Activated B cell treated with CpG ODN at 0.5 μM for 24 hours (primary cell): ENCODE measurements around the gene PCSK5. TPM values are rescaled to one million over a fixed set of nuclear protein-coding genes. Genes with fewer than 3 reads are reported as not detected.

Experiments used
- ATAC-seq: fragments of 200-7000 bp; cut with Tn5 transposase; one replicate; pipeline ENCODE4 v1.10.0; 2021; ENCODE audit warnings: low read depth, mild to moderate bottlenecking, moderate library complexity
- CTCF ChIA-PET: fragments of 350-600 bp; sonication (Branson Sonifier 250); formaldehyde crosslinking; loops from one replicate; lab custom pipeline; 2021; ENCODE audit warnings: antibody characterized with exemption; lab: Charles Lee
- POLR2A ChIA-PET: fragments of 350-600 bp; sonication (Branson Sonifier 250); formaldehyde crosslinking; loops from one replicate; lab custom pipeline; 2021; ENCODE audit warnings: antibody characterized with exemption; lab: Charles Lee
- DNase-seq: peaks from one replicate; pipeline ENCODE4 v3.0.0; 2022
- H3K27ac Mint-ChIP-seq: one replicate; pipeline ENCODE4 v1.8.0; 2020; ENCODE audit warnings: mixed read lengths
- H3K27me3 Mint-ChIP-seq: one replicate; pipeline ENCODE4 v1.8.0; 2021; ENCODE audit warnings: mixed read lengths
- H3K36me3 Mint-ChIP-seq: one replicate; pipeline ENCODE4 v1.8.0; 2021; ENCODE audit warnings: low read depth, mixed read lengths
- H3K4me1 Mint-ChIP-seq: one replicate; pipeline ENCODE4 v1.8.0; 2021; ENCODE audit warnings: mixed read lengths
- H3K4me3 Mint-ChIP-seq: one replicate; pipeline ENCODE4 v1.8.0; 2020; ENCODE audit warnings: mild to moderate bottlenecking, mixed read lengths
- H3K9me3 Mint-ChIP-seq: one replicate; pipeline ENCODE4 v1.8.0; 2020; ENCODE audit warnings: mixed read lengths
- CTCF ChIP-seq: fragments of 200-600 bp; IDR thresholded peaks from one replicate; pipeline ENCODE4 v1.8.0; 2022; ENCODE audit warnings: antibody characterized with exemption, mild to moderate bottlenecking
- intact Hi-C: fragments of 100-400 bp; cut with micrococcal nuclease; formaldehyde crosslinking; loops from one replicate; pipeline ENCODE4 v1.15.1; 2024
- total RNA-seq: library from RNA; stranded (reverse); gene quantifications from 2 replicates; pipeline ENCODE4 v1.2.3, GENCODE V29; 2022

The PCSK5 gene
- total RNA-seq, 1 donor from 2014 or later: not detected

- TF ChIP-seq CTCF: no peak
- intact Hi-C loops: no loop called here
- CTCF ChIA-PET: no interaction called here
- no peak overlapping the region for H3K27ac Mint-ChIP-seq
- H3K4me1 Mint-ChIP-seq: no peaks in the 10 kb centered on the region
- H3K9me3 Mint-ChIP-seq: no peaks in the 10 kb centered on the region
- POLR2A ChIA-PET: no interaction called here
- ATAC-seq: no peak
- H3K27me3 Mint-ChIP-seq: no peaks in the 10 kb centered on the region
- H3K36me3 Mint-ChIP-seq: no peaks in the 10 kb centered on the region
- no peak overlapping the region for H3K4me3 Mint-ChIP-seq
- DNase-seq: no peak
These were observed 38.6 kb upstream of the PCSK5 start for GRCh38 chr9:75851917-75852316.

GRCh38 chr9:75852746-75853145, 37.7 kb upstream of the PCSK5 start:
- no peaks in the 10 kb centered on the region for H3K4me1 Mint-ChIP-seq
- ChIA-PET POLR2A (no interaction called here), CTCF (no interaction called here)
- ATAC-seq: no peak
- H3K36me3 Mint-ChIP-seq: no peaks in the 10 kb centered on the region
- intact Hi-C loops: no loop called here
- H3K27ac Mint-ChIP-seq: no peak overlapping the region
- no peaks in the 10 kb centered on the region for H3K9me3 Mint-ChIP-seq
- no peak overlapping the region for H3K4me3 Mint-ChIP-seq
- DNase-seq: no peak
- no peaks in the 10 kb centered on the region for H3K27me3 Mint-ChIP-seq
- no peak for TF ChIP-seq CTCF

GRCh38 chr9:75855509-75855908, 35.0 kb upstream of the PCSK5 start:
- Mint-ChIP-seq H3K4me1 (no peaks in the 10 kb centered on the region), H3K27me3 (peaks cover 5% of the 10 kb centered on the region), H3K27ac (no peak overlapping the region), H3K4me3 (no peak overlapping the region), H3K9me3 (no peaks in the 10 kb centered on the region), H3K36me3 (no peaks in the 10 kb centered on the region)
- ChIA-PET POLR2A (no interaction called here), CTCF (no interaction called here)
- ATAC-seq: no peak
- no peak for DNase-seq
- TF ChIP-seq CTCF: no peak
- intact Hi-C loops: no loop called here

GRCh38 chr9:75858497-75859092, 31.9 kb upstream of the PCSK5 start:
- H3K36me3 Mint-ChIP-seq: no peaks in the 10 kb centered on the region
- H3K9me3 Mint-ChIP-seq: no peaks in the 10 kb centered on the region
- H3K4me1 Mint-ChIP-seq: no peaks in the 10 kb centered on the region
- CTCF ChIA-PET: no interaction called here
- DNase-seq: no peak
- intact Hi-C loops: no loop called here
- no peak overlapping the region for H3K27ac Mint-ChIP-seq
- ATAC-seq: no peak
- no peak overlapping the region for H3K4me3 Mint-ChIP-seq
- H3K27me3 Mint-ChIP-seq: peaks cover 7% of the 10 kb centered on the region
- POLR2A ChIA-PET: no interaction called here
- no peak for TF ChIP-seq CTCF

GRCh38 chr9:75864266-75864665, 26.2 kb upstream of the PCSK5 start:
- no peak for DNase-seq
- peaks cover 10% of the 10 kb centered on the region for H3K27me3 Mint-ChIP-seq
- no peak overlapping the region for H3K27ac Mint-ChIP-seq
- H3K4me3 Mint-ChIP-seq: no peak overlapping the region
- intact Hi-C loops: no loop called here
- ATAC-seq: no peak
- no peak for TF ChIP-seq CTCF
- H3K9me3 Mint-ChIP-seq: no peaks in the 10 kb centered on the region
- POLR2A ChIA-PET: no interaction called here
- H3K4me1 Mint-ChIP-seq: no peaks in the 10 kb centered on the region
- CTCF ChIA-PET: no interaction called here
- H3K36me3 Mint-ChIP-seq: no peaks in the 10 kb centered on the region
